ENCODE results near the gene C12orf76.

DNA sequence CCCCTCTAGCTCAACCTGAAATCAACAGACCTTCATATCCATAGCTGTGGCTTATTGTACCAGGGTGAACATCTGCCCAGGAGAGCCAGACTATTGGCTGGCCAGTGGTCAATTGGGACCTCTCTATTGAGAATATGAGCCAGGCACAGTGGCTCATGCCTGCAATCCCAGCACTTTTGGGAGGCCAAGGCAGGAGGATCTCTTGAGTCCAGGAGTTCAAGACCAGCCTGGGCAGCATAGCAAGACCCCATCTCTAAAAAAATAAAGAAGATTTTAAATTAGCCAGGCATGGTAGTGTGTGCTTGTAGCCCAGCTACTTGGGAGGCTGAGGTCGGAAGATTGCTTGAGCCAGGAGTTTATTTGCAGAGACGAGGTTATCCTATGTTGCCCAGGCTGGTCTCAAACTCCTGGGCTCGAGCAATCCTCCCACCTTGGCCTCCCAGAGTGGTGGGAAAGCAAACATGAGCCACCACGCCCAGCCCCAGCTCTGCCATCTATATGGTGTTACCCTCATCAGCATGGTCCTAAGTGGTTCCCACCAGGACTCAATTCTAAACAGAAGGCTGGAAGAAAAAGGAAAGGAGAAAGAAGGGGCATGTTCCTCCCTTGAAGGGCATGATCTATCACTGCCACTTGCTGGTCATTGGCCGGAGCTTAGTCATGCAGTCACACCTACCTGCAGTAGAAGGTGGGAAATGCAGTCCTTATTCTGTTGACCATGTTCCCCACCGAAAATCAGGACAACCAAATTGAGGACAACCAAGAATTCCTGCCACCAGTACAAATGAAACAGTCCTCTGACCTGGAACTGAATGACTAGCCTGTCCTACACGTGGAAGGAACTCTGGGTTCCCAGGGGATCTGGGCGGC, 42.2 kb upstream of the C12orf76 start:
- TF ChIP-seq ATF2 (IDR thresholded peaks at IDR 0.05; ENCODE audit: low read length) (no peak), EED (IDR thresholded peaks at IDR 0.05; ENCODE audit: low read depth) (no peak), POLR2A (IDR thresholded peaks at IDR 0.05; ENCODE audit: low read depth, low read length) (no peak), RCOR1 (conservative IDR thresholded peaks at IDR 0.05; ENCODE audit: low read depth, low read length) (no peak)
- TF ChIP-seq, protein P1, sequence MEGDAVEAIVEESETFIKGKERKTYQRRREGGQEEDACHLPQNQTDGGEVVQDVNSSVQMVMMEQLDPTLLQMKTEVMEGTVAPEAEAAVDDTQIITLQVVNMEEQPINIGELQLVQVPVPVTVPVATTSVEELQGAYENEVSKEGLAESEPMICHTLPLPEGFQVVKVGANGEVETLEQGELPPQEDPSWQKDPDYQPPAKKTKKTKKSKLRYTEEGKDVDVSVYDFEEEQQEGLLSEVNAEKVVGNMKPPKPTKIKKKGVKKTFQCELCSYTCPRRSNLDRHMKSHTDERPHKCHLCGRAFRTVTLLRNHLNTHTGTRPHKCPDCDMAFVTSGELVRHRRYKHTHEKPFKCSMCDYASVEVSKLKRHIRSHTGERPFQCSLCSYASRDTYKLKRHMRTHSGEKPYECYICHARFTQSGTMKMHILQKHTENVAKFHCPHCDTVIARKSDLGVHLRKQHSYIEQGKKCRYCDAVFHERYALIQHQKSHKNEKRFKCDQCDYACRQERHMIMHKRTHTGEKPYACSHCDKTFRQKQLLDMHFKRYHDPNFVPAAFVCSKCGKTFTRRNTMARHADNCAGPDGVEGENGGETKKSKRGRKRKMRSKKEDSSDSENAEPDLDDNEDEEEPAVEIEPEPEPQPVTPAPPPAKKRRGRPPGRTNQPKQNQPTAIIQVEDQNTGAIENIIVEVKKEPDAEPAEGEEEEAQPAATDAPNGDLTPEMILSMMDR (IDR thresholded peaks at IDR 0.05 in 2 of 3, conservative IDR thresholded peaks at IDR 0.05 in 1 of 3; ENCODE audit: control insufficient read depth in 2 of 3, extremely low read depth in 1 of 3, insufficient read depth in 1 of 3, low read depth in 3 of 3, low read length in 3 of 3), result peak in 1 of 3 experiments; percentile 26; a peak in 2 of 6 replicates

Data from GM12878 (cell line).